Anterior cingulate cortex (tissue), 58 donors: Measurements from ENCODE around the gene AQP5.

Experiments
- DNase-seq, 58 donors: peaks; one replicate each; lab custom pipeline; 2025; lab: John Stamatoyannopoulos, UW

AQP5 gene

GRCh38 chr12:49930515-49931288 lies 31.0 kb upstream of the AQP5 start:
- no peak for DNase-seq

GRCh38 chr12:49932023-49932422 lies 29.6 kb upstream of the AQP5 start:
- DNase-seq: no peak

DNA sequence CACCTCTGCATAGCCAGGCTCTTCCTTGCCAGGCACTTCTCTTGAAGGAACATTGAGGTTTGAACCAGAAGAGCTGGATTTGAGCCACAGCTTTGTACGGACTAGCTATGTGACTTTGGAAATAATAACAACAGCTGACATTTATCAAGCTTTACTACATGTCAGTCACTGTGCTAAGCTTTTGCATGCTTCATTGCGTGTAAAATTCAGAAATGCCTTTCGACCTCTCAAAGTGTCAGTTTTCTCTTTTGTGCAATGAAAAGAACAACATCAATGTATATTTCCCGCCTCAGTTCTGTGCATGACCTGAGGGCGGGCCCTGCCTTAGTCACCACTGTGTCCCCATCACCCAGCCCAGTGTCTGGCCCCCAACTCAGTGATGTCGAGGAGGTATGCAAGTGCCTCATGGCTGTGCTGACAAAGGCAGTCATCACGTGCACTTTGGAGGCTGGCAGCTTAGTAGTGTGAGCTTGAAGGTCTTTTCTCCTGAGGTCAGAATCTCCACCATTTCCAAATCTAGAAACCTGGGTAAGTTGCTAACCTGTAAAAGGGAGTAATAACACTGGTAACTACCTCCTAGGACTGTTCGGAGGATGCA lies 29.0 kb upstream of the AQP5 start:
- no peak for DNase-seq

GRCh38 chr12:49933796-49934195 lies 27.9 kb upstream of the AQP5 start:
- no peak for DNase-seq

GRCh38 chr12:49934505-49934904 lies 27.2 kb upstream of the AQP5 start:
- no peak for DNase-seq

DNA sequence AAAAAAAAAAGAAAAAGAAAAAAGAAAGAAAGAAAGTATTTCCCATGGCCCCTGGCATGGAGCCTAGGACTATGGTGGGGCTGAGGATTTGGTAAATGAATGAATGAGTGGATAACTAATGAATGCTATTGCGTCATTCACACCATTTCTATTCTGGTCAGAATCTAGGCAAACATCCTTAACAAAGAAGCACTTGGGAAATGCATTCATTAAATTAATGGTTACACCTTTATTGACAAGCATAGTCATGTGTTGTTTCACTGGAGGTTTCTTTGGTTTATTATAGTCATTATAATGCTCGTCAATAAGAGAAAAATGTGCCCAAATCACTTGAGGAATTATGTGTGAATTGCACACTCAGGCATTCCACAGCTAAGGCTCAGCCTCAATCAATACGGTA lies 24.7 kb upstream of the AQP5 start:
- no peak for DNase-seq

- no peak for DNase-seq
Measured at GRCh38 chr12:49937639-49938300, 23.9 kb upstream of the AQP5 start.

DNA sequence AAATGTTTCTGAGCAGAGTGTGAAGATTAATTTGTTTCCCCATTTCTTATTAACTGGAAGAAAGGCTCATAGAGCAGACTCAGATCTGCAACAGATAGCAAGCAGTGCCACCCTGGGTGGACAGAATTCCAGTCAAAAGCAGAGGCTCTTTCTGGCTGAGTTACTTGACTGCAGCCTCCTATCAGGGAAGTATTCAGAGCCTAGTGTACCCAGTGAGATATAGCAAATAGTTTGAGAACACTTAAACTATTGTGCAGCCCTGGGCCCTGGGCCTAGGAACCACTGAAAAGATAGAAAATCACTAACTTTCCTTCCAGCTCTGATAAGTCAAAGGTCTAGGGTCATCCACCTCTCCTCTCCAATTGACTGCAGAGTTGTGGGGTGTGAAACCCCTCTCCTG lies 22.4 kb upstream of the AQP5 start:
- no peak for DNase-seq

DNA sequence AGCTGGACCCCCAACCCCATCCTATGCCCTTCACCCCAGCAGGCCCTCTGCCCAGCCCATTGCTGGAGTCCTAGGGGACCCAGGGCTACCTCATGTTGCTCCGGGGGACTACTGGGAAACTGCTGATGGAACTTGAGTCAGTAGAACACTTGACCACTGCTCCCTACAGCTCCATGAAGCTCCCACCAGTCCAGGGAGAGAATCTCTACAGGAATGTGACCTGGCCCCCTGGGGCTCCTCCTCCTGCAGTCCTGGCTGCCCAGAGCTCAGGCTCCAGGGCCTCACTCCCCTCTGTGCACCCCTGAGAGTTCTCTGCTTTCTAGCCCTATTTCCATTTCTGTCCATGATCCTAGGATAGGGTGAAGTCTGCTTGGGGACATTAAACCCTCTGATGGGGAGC lies 22.0 kb upstream of the AQP5 start:
- no peak for DNase-seq

GRCh38 chr12:49941556-49942511 lies 19.8 kb upstream of the AQP5 start:
- DNase-seq: no peak

- no peak for DNase-seq
Measured at GRCh38 chr12:49942512-49942893, 19.2 kb upstream of the AQP5 start.

- no peak for DNase-seq
Measured at GRCh38 chr12:49942921-49943624, 18.6 kb upstream of the AQP5 start.

DNA sequence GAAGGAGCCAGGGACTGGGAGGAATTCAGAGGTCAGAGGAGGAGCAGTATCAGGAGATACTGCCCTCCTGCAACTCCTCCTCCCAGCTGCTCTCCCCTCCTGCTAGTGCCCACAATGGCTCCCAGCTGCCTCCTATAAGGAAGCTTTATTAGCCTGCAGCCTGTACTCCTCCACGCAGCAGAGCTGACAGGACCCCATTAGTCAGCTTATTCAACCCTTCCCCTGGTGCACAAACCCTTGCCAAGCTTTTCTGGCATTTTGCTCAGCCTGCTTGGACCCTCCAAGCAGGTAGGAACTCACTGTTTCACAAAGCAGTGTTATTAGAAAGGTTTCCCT lies 18.1 kb upstream of the AQP5 start:
- DNase-seq: no peak

- DNase-seq: no peak
Measured at GRCh38 chr12:49944046-49944445, 17.6 kb upstream of the AQP5 start.

DNA sequence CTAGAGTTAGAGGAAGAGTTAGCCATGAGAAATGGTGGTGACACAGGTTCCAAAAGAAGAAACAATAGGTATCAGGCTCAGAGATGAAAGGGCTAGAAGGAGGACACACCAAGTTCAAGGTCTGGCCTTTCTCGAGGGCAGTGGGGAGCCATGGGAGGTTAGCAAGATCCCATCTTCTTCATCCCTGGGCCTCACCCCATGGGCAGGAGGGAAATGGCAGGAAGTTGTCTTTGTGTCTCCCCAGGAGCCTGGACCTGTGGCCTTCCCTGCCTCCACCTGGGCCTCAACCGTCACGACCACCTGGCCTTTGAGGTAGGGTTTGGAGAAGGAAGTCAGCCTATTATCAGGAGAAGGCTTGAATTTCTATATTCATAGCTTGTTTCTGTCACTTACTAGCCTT lies 17.0 kb upstream of the AQP5 start:
- no peak for DNase-seq

DNA sequence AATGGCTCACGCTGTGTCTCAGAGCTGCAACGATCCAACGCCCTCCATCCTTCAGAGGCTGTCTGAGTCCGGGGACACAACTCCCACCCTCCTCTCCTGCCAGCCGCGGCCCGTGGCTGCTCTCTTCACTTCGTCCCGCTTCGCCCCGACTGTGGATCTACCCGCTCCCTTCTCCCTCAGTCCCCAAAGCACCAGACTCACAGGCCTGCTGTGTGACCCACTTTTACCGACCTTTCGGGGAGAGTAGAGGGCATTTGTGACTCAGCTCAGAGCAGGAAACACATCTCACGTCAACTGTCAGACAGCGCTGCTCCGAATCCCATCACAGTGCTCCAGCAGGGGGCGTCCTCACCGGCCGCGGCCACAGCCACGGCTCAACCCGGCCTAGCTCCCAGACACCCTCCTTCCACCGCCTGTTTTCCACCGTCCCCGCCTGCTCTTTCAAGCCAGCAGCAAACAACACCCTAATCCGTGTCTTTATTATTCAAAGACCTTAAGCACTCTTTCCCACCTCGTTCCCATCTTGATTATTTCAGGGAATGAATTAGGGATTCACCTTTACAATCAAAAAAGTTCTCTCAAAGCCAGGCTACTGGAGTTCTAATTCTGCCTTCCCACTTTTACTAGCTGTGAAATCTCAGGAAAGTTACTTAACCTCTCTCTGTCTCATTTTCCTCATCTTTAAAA lies 16.1 kb upstream of the AQP5 start:
- DNase-seq: peak in 55 of 58 donors; percentile 9 to 85 (median 54)

GRCh38 chr12:49946086-49946485 lies 15.6 kb upstream of the AQP5 start:
- no peak for DNase-seq

- no peak for DNase-seq
Measured at GRCh38 chr12:49946497-49946896, 15.2 kb upstream of the AQP5 start.

- no peak for DNase-seq
Measured at GRCh38 chr12:49947593-49948226, 14.0 kb upstream of the AQP5 start.
